Mucosa of descending colon (tissue), 3 donors: Measurements from ENCODE around the gene RNF212. TPM values are rescaled to one million over a fixed set of nuclear protein-coding genes. Genes with fewer than 3 reads are reported as not detected.
A peak's percentile ranks its signal among the peaks of the same experiment; 100 is the strongest.

Experiments
- ATAC-seq: fragments of 200-7000 bp; cut with Tn5 transposase; one replicate; pipeline ENCODE4 v1.9.1; 2020; ENCODE audit warnings: mild to moderate bottlenecking, moderate library complexity
- DNase-seq, 3 donors: peaks; one replicate each; pipeline ENCODE4 v3.0.0-alpha.2; 2020
- H3K36me3 ChIP-seq: fragments of 200-600 bp; one replicate; pipeline ENCODE4 v1.8.0; 2021; ENCODE audit warnings: low read depth, mild to moderate bottlenecking
- H3K4me1 ChIP-seq: fragments of 200-600 bp; one replicate; pipeline ENCODE4 v1.8.0; 2021; ENCODE audit warnings: low read depth, mild to moderate bottlenecking
- H3K4me3 ChIP-seq: fragments of 200-600 bp; one replicate; pipeline ENCODE4 v1.8.0; 2021; ENCODE audit warnings: mild to moderate bottlenecking
- H3K9me3 ChIP-seq: fragments of 200-600 bp; one replicate; pipeline ENCODE4 v1.8.0; 2021; ENCODE audit warnings: mild to moderate bottlenecking
- intact Hi-C, 2 donors: fragments of 100-400 bp; cut with DNase I in 1 of 2; cut with micrococcal nuclease in 1 of 2; formaldehyde crosslinking; loops; one replicate each; pipeline versions ENCODE4 v1.11.0 to v1.11.1; 2022; cut with DNase I, micrococcal nuclease
- total RNA-seq, 3 donors: library from RNA; stranded (reverse); fragmentation: NEBNext Ultra II Directional in 2 of 3; extraction: Animal tissue kit (Norgen Biotek cat#: 25700) in 2 of 3; gene quantifications; one replicate each; pipeline versions ENCODE4 v1.2.1 to v1.2.4, GENCODE V29; 2021 to 2023
- TF ChIP-seq, protein P1 (sequence below): fragments of 200-600 bp; IDR thresholded peaks from one replicate; pipeline ENCODE4 v1.8.0; 2022; ENCODE audit warnings: antibody characterized with exemption, mild to moderate bottlenecking
- donor health status: DM: no; HTN: no; CAD: no; lungs with moderate emphysema.
- donor health status: DM: no; HTN: no; CAD: no.
- donor health status: DM: no; HTN: yes; CAD: no.

The RNF212 gene
- total RNA-seq, 3 donors from 2014 or later = 2.3 to 4.9 (median 3.9) TPM

DNA sequence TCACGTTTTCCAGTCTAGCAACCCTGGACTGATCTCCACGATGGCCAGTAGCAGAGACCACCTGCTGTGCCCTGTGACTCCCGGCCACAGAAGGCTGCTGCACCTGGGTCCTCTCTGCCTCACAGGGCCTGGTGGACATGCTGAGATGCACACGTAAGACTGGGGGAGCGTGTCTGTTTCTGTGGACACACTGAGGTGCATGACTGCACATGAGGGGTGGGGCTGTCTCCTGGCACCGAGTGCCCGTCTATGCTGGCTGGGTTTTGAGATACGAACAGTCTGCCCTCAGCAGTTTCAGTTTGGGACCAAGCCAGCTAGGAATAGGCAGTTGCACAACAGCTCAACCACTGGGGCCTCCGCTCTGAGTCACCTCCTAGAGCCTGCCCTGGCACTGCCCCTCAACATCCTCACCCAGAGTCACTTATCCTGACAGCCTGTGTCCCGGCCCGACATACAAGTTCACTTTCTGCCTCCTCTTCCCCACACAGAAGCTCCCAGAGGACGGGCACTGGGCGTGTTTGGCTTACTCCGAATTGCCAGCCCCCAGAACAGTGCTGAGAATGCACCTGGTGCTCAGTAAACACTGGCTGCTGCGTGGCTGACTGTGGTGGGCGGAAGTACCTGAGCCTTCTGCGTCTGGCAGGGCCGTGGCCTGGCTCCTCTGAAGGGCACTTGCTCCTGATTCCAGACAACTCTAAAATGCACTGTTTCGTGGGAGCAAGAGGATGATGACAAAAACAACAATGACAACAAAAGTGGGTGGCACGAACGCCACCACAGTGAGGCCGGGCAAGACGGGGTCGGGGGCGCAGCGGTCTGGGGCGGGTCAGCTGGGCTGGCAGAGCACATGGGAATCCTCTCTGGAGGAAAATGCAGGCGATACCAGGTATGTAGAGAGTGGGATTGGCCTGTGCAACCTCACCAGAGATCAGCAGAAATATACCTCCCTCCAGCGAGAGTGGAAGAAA lies 30.9 kb downstream of the RNF212 start:
- no peaks in the 10 kb centered on the region for H3K9me3 ChIP-seq
- peak; percentile 53 to 68 (median 59) for DNase-seq
- no peak overlapping the region for H3K4me3 ChIP-seq
- intact Hi-C loops = no loop called here
- H3K36me3 ChIP-seq = no peaks in the 10 kb centered on the region
- peaks cover 3% of the 10 kb centered on the region for H3K4me1 ChIP-seq
- ATAC-seq = peak; percentile 96
- TF ChIP-seq, protein P1, sequence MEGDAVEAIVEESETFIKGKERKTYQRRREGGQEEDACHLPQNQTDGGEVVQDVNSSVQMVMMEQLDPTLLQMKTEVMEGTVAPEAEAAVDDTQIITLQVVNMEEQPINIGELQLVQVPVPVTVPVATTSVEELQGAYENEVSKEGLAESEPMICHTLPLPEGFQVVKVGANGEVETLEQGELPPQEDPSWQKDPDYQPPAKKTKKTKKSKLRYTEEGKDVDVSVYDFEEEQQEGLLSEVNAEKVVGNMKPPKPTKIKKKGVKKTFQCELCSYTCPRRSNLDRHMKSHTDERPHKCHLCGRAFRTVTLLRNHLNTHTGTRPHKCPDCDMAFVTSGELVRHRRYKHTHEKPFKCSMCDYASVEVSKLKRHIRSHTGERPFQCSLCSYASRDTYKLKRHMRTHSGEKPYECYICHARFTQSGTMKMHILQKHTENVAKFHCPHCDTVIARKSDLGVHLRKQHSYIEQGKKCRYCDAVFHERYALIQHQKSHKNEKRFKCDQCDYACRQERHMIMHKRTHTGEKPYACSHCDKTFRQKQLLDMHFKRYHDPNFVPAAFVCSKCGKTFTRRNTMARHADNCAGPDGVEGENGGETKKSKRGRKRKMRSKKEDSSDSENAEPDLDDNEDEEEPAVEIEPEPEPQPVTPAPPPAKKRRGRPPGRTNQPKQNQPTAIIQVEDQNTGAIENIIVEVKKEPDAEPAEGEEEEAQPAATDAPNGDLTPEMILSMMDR = no peak

DNA sequence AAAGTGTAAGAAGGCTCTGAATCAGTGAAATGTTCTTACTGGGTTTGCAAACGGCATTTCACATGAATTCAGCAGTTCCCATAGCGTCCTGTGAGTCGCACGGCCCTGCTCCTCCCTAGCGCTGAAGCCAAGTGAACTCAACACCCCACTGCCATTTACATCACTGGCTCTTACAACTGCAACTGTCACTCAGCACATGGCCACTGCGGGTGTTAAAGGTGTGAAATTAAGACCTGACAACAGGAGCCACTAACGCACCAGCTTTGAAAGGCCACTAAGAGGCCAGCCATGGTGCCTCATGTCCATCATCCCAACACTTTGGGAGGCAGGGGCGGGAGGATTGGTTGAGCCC lies 31.7 kb downstream of the RNF212 start:
- no peaks in the 10 kb centered on the region for H3K36me3 ChIP-seq
- intact Hi-C loops = no loop called here
- H3K9me3 ChIP-seq = no peaks in the 10 kb centered on the region
- TF ChIP-seq, protein P1 = no peak
- peaks cover 3% of the 10 kb centered on the region for H3K4me1 ChIP-seq
- H3K4me3 ChIP-seq = no peak overlapping the region
- no peak for DNase-seq
- no peak for ATAC-seq

DNA sequence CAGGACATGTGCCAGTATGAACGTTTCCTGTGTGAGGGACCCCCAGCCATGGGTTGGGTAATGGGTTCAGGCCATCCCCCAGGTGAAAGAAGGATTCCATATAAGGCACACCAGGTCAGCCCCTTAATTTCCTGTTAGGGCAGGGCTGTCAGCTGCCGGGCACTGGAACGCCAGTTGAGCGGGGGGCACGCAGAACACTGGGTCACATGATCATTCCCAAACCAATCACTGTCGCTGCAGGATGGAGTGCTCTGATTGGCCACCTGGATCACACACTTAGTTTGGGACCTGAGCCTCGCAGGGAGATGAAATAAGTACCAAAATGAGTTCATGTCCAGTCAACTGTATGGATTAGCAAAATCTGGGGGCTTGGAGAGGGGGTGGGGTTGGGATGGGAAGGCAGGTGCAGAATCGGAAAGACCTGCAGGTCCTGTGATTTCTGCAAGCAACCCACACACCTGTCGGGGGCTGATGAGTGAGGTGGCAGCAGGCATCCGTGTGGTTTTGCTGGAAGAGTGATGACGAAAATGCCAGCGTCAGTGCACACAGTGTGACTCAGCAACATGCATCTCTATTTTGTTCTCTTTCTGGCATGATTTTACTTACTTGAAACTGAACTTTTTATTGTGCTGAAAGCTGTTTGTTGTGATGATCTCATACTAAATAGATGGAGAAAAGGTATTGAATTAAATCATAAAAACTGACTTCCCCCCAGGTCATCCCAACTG lies 32.2 kb downstream of the RNF212 start:
- TF ChIP-seq, protein P1 = no peak
- DNase-seq = no peak
- intact Hi-C loops = no loop called here
- Histone ChIP-seq H3K9me3 (no peaks in the 10 kb centered on the region), H3K36me3 (no peaks in the 10 kb centered on the region), H3K4me3 (no peak overlapping the region), H3K4me1 (peaks cover 3% of the 10 kb centered on the region)
- ATAC-seq = no peak

DNA sequence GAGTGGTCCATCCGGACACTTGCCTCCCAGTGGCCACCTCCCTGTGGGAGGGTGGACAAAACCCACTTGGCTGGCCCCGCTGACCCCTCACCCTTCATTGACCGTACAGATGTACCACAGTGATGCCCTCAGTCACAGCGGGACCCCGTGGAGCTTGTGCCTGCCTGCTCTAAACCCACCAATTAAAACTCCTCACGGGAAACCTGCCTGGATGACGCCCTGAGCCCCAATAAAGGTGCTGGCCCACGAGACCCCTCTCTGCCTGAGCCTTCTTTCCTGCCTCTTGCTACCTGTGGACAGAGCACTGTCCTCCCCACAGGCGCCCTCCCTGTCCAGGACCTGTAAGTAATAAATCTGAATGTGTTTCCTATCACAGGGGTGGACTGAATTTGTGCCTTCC lies 32.9 kb downstream of the RNF212 start:
- intact Hi-C loops = no loop called here
- TF ChIP-seq, protein P1 = no peak
- no peak for ATAC-seq
- Histone ChIP-seq H3K36me3 (no peaks in the 10 kb centered on the region), H3K4me1 (peaks cover 3% of the 10 kb centered on the region), H3K4me3 (no peak overlapping the region), H3K9me3 (no peaks in the 10 kb centered on the region)
- DNase-seq = no peak

DNA sequence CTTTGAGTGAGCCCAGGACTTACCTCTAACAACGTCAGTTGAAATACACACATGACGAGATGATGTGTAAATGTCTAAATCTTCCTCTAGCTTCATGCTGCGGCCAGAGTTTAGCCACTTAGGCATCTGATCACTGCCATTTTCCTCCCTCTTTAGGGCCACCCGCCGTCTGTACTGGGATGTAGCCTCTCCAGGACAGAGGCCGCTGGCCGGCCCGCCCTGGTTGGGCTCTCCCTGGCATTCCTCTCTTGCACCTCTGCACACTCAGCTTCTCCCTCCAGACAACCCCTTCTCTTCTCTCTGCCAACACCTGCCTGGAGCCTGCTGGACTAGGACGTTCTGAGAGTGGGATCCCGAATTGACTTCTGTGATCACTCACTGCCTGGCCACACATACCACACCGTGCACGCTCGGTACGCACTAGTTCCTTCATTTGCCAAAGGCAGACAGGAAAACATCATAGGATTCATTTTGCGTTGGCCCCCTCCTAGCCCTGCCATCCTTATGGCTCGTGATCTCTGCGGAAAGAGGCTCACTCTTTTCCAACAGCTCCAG lies 33.6 kb downstream of the RNF212 start:
- H3K4me3 ChIP-seq = no peak overlapping the region
- no peak for ATAC-seq
- no peak for DNase-seq
- H3K9me3 ChIP-seq = no peaks in the 10 kb centered on the region
- H3K4me1 ChIP-seq = peaks cover 3% of the 10 kb centered on the region
- no peaks in the 10 kb centered on the region for H3K36me3 ChIP-seq
- intact Hi-C loops = no loop called here
- TF ChIP-seq, protein P1 = no peak
